CD4-positive, CD25-positive, alpha-beta regulatory T cell (primary cell): Measurements from ENCODE around the gene NXPE4. TPM values are rescaled to one million over a fixed set of nuclear protein-coding genes. Genes with fewer than 3 reads are reported as not detected.

Source experiments
- ATAC-seq, 2 donors: fragments of 150-1000 bp; cut with Tn5 transposase; one replicate each; pipeline ENCODE4 v1.10.0; 2021; ENCODE audit warnings: low read depth in 2 of 2, moderate number of reproducible peaks in 2 of 2, moderate library complexity in 1 of 2
- DNase-seq, 3 donors: peaks; one replicate each; pipeline versions ENCODE4 v3.0.0 to v3.0.0-alpha.2; 2012 to 2022; ENCODE audit warnings: mixed read lengths in 1 of 3
- H3K27ac ChIP-seq: one replicate; pipeline ENCODE4 v1.7.0; 2013; ENCODE audit warnings: mild to moderate bottlenecking, low read length; ENCODE audit not compliant: insufficient read depth, poor library complexity, severe bottlenecking
- H3K27me3 ChIP-seq: one replicate; pipeline ENCODE4 v1.7.0; 2013; ENCODE audit warnings: low read length; ENCODE audit not compliant: control insufficient read depth, insufficient read depth
- H3K36me3 ChIP-seq: one replicate; pipeline ENCODE4 v1.7.0; 2013; ENCODE audit warnings: mild to moderate bottlenecking, low read length, moderate library complexity; ENCODE audit not compliant: control insufficient read depth, insufficient read depth
- H3K4me1 ChIP-seq: 2 replicates; pipeline ENCODE4 v1.7.0; 2013; ENCODE audit warnings: mild to moderate bottlenecking, low read length; ENCODE audit not compliant: insufficient read depth, control insufficient read depth, poor library complexity, severe bottlenecking
- H3K4me3 ChIP-seq: one replicate; pipeline ENCODE4 v1.7.0; 2013; ENCODE audit warnings: low read depth, mild to moderate bottlenecking, low read length, moderate library complexity
- H3K9me3 ChIP-seq, 2 experiments: 1 replicate in 1 of 2; 2 replicates in 1 of 2; pipeline ENCODE4 v1.7.0; 2013; ENCODE audit warnings: low read length in 2 of 2, mild to moderate bottlenecking in 1 of 2, moderate library complexity in 1 of 2; ENCODE audit not compliant: control insufficient read depth in 2 of 2
- H3K27ac Mint-ChIP-seq, 3 donors: one replicate each; pipeline ENCODE4 v1.8.0; 2020 to 2022; ENCODE audit warnings: mild to moderate bottlenecking in 3 of 3, mixed read lengths in 3 of 3, moderate library complexity in 2 of 3
- H3K27me3 Mint-ChIP-seq: one replicate; pipeline ENCODE4 v1.8.0; 2022; ENCODE audit warnings: mild to moderate bottlenecking, mixed read lengths
- H3K36me3 Mint-ChIP-seq: one replicate; pipeline ENCODE4 v1.8.0; 2020; ENCODE audit warnings: mixed read lengths
- H3K4me1 Mint-ChIP-seq, 4 donors: one replicate each; pipeline ENCODE4 v1.8.0; 2020 to 2022; ENCODE audit warnings: mixed read lengths in 4 of 4, mild to moderate bottlenecking in 1 of 4
- H3K4me3 Mint-ChIP-seq, 4 donors: one replicate each; pipeline ENCODE4 v1.8.0; 2020 to 2022; ENCODE audit warnings: mild to moderate bottlenecking in 4 of 4, mixed read lengths in 4 of 4, moderate library complexity in 3 of 4
- H3K9me3 Mint-ChIP-seq, 7 donors: one replicate each; pipeline ENCODE4 v1.8.0; 2020 to 2022; ENCODE audit warnings: mixed read lengths in 7 of 7, mild to moderate bottlenecking in 3 of 7, moderate library complexity in 2 of 7
- polyA plus RNA-seq, 4 donors: library from polyadenylated mRNA; unstranded; fragments of 300-500 nt; fragmentation: Illumina TruSeq; gene quantifications; one replicate each; pipeline ENCODE4 v1.2.3, GENCODE V29; 2021
- total RNA-seq: library from RNA; stranded (reverse); gene quantifications from one replicate; pipeline ENCODE4 v1.2.3, GENCODE V29; 2022

The NXPE4 gene
- total and polyA plus RNA-seq, 5 donors from 2014 or later, result not detected

DNA sequence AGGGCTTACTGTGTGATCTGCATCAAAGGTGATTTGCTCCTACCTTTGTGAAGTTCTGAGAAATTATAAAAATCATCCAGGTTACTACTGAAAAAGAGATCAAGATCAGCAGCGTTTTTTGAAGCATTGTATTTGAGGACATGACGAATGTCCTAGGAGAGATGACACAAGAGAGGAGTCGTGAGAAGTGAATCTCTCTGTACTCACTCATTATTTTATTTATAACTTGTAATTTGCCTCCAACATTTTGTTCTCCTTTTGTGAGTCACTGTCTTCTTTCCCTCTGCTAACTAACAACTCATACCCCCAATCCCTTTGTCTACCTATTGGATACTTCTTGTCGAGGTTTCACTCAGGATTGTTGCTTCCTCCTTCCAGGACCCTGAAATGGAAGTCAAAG lies 44.5 kb downstream of the NXPE4 start:
- Mint-ChIP-seq H3K9me3 (peaks cover 0 to 2% (median 0%) of the 10 kb centered on the region in 7 donors), H3K4me3 (no peak overlapping the region), H3K27me3 (peaks cover 6% of the 10 kb centered on the region), H3K4me1 (no peaks in the 10 kb centered on the region), H3K36me3 (no peaks in the 10 kb centered on the region), H3K27ac (no peak overlapping the region)
- DNase-seq, result no peak
- H3K4me1 ChIP-seq, result no peaks in the 10 kb centered on the region
- no peaks in the 10 kb centered on the region for H3K9me3 ChIP-seq
- no peak for ATAC-seq
- no peak overlapping the region for H3K27ac ChIP-seq
- H3K4me3 ChIP-seq, result no peak overlapping the region
- no peaks in the 10 kb centered on the region for H3K36me3 ChIP-seq
- H3K27me3 ChIP-seq, result no peaks in the 10 kb centered on the region

DNA sequence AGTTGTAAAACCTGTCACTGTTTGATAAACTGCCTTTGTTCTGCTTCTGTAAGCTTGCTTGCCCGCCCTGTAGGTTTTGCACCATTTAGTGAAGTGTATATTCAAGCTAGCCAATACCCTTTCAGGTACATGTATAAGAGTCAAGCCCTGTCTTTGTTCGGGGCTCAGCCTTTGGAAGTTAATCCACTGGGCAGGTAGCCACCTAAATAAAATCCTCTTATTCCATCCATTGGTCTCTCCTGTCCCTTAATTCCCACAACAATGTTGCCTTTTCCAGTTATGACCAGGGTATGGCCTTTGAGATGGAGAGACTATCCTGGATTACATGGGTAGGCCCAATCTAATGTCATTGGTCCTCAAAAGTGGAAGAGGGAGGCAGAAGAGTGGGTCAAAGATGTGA lies 69.9 kb downstream of the NXPE4 start:
- H3K27me3 Mint-ChIP-seq, result peaks cover 5% of the 10 kb centered on the region

DNA sequence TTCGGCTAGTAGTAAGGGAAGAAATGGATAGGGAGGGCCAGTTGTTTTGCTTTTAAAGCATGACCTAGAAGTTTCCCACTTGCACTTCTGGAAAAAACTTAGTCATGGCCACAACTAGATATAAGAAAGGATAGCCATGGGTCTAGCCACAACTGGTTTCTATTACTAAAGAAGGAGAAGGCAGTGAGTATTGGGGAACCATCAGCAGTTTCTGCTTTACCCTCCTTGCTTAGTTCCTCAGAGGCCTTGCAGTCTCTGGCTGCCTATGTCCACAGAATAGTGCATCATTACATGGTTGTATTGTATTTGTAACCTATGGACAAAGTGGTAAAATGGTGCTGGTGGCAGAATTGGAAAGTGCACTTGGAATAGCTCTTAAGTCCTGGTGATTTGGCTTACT lies 71.5 kb downstream of the NXPE4 start:
- Histone ChIP-seq H3K4me1 (no peaks in the 10 kb centered on the region), H3K27ac (no peak overlapping the region), H3K4me3 (no peak overlapping the region), H3K27me3 (no peaks in the 10 kb centered on the region), H3K9me3 (peaks cover 7 to 8% of the 10 kb centered on the region in 2 experiments), H3K36me3 (no peaks in the 10 kb centered on the region)
- ATAC-seq (no peak), DNase-seq (no peak)
- H3K4me1 Mint-ChIP-seq, result no peaks in the 10 kb centered on the region
- no peak overlapping the region for H3K27ac Mint-ChIP-seq
- peaks cover 0 to 14% (median 4%) of the 10 kb centered on the region in 7 donors for H3K9me3 Mint-ChIP-seq
- no peak overlapping the region for H3K4me3 Mint-ChIP-seq
- peaks cover 9% of the 10 kb centered on the region for H3K27me3 Mint-ChIP-seq
- H3K36me3 Mint-ChIP-seq, result no peaks in the 10 kb centered on the region

More for the DNA sequence above, 69.9 kb downstream of the NXPE4 start:
- Mint-ChIP-seq H3K36me3 (no peaks in the 10 kb centered on the region), H3K9me3 (peaks cover 0 to 14% (median 4%) of the 10 kb centered on the region in 7 donors), H3K4me3 (no peak overlapping the region), H3K4me1 (no peaks in the 10 kb centered on the region), H3K27ac (no peak overlapping the region)
- Histone ChIP-seq H3K9me3 (peaks cover 7 to 8% of the 10 kb centered on the region in 2 experiments), H3K4me1 (no peaks in the 10 kb centered on the region), H3K36me3 (no peaks in the 10 kb centered on the region), H3K27ac (no peak overlapping the region), H3K4me3 (no peak overlapping the region), H3K27me3 (no peaks in the 10 kb centered on the region)
- no peak for DNase-seq
- no peak for ATAC-seq

DNA sequence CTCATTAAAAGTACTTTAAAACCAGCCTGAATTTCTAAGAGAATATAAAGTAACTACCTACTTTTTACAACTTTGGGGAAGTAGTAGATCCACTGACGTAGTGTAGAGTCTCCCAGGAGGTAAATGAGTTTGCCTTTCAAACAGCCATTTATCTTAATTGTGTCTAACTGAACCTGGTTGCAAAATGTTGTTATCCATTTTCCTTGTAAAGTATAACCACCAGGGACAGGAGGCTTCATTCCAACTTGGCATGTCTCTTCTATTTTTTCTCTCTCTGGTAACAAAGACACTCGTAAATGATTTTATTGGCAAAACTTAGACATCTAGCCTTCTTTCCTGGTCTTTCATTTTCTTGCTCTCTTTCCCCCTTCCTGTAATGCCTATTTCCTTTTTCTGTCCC lies 72.8 kb downstream of the NXPE4 start:
- no peak overlapping the region for H3K27ac Mint-ChIP-seq

More for the DNA sequence above, 72.8 kb downstream of the NXPE4 start:
- Mint-ChIP-seq H3K27me3 (peaks cover 9% of the 10 kb centered on the region), H3K4me1 (no peaks in the 10 kb centered on the region), H3K36me3 (no peaks in the 10 kb centered on the region), H3K9me3 (peaks cover 0 to 14% (median 4%) of the 10 kb centered on the region in 7 donors), H3K4me3 (no peak overlapping the region)
- Histone ChIP-seq H3K9me3 (peaks cover 7 to 8% of the 10 kb centered on the region in 2 experiments), H3K36me3 (no peaks in the 10 kb centered on the region), H3K4me1 (no peaks in the 10 kb centered on the region), H3K27ac (no peak overlapping the region), H3K4me3 (no peak overlapping the region), H3K27me3 (no peaks in the 10 kb centered on the region)
- ATAC-seq (no peak), DNase-seq (no peak)

Other genes starting within 250 kb of the NXPE4 start
- 15.4 TPM for gene C11orf71, start 195.3 kb downstream of the NXPE4 start, total RNA-seq
- gene C11orf71, start 195.3 kb downstream of the NXPE4 start, polyA plus RNA-seq, result 10 to 100 TPM; 11.4 to 17.2 (median 16.0) TPM
- 57.2 TPM for gene RBM7, start 195.1 kb downstream of the NXPE4 start, total RNA-seq
- gene RBM7, start 195.1 kb downstream of the NXPE4 start, polyA plus RNA-seq, result 10 to 100 TPM; 28.7 to 37.1 (median 30.6) TPM
- gene REXO2, start 156.3 kb downstream of the NXPE4 start, total RNA-seq, result 44.1 TPM
- gene REXO2, start 156.3 kb downstream of the NXPE4 start, polyA plus RNA-seq, result 10 to 100 TPM; 70.3 to 88.5 (median 77.0) TPM
- gene NXPE1, start 35.9 kb downstream of the NXPE4 start, total RNA-seq, result not detected
- gene NXPE1, start 35.9 kb downstream of the NXPE4 start, polyA plus RNA-seq, result not detected
- not detected for gene NXPE2, start 82.7 kb upstream of the NXPE4 start, total RNA-seq
- gene NXPE2, start 82.7 kb upstream of the NXPE4 start, polyA plus RNA-seq, result not detected